ENCODE results near the gene ACTL10. TPM values are rescaled to one million over a fixed set of nuclear protein-coding genes. Genes with fewer than 3 reads are reported as not detected.
A peak's percentile ranks its signal among the peaks of the same experiment; 100 is the strongest.

Gene ACTL10
- total and polyA plus RNA-seq, 2 of the 13 experiments (the other 11 are each of a cell fraction or from before 2014, with no cell fraction given), result not detected

DNA sequence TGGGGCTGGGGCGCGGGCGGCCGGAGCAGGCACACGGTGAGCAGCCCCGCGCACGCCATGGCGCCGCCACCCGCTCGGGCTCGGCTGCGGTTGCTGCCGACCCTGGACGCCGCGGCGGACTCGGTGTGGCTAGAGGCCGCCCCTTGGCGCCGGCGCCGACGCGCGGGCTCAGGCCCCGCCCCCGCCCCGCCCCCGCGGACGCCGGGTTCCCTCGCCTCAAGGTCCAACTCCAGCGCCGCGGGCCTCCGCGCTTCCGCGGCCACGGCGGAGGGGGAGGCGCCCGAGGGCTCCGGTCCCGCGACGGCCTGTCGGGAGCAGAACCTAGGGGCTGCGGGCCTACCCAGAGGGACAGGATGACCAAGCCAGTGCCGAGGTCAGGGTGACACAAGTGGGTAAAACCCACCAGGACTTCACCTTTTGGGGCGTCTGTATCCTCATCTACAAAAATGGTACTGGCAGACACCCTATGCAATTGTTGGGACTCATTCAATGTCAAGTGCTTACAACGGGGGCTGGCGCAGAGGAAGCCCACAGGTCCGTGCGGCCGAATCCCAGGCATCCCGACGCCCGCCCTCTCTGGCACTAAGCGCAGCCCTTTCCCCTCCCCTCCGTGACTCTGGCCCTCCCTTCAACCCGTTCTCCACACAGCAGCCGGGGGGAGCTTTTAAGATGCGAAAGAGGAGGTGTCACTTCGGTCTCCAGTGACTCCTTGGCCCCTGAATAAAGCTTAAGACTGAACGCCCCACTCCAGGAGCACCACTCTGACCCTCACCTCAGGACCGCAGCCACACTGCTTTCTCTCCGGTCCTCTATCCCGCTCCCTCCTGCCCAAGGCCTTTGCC, 7.8 kb downstream of the ACTL10 start, which contains the start of gene NECAB3 (continued):
- peak; percentile 67 for TF ChIP-seq BCL6 (CRISPR knock-in tag; IDR thresholded peaks at IDR 0.05)
- no peak for TF ChIP-seq BCLAF1 (IDR thresholded peaks at IDR 0.05)
- TF ChIP-seq THAP8 (CRISPR knock-in tag; IDR thresholded peaks at IDR 0.05; ENCODE audit: borderline replicate concordance), result no peak
- no peak for TF ChIP-seq MNT (IDR thresholded peaks at IDR 0.05)
- TF ChIP-seq ZNF577 (CRISPR knock-in tag; IDR thresholded peaks at IDR 0.05; ENCODE audit: borderline replicate concordance, low read depth), result no peak
- TF ChIP-seq JUND (CRISPR knock-in tag; IDR thresholded peaks at IDR 0.05), result no peak
- TF ChIP-seq ZHX1 (CRISPR knock-in tag; IDR thresholded peaks at IDR 0.05; ENCODE audit: low read depth), result no peak; the same call in 1 of the 2 replicates
- TF ChIP-seq EP300 (IDR thresholded peaks at IDR 0.05; ENCODE audit: low read depth in 2 of 2, low read length in 2 of 2), result 0 out of 4 replicates have a peak, but pooled peaks of 1 of the 2 experiments have one; percentile 18
- TF ChIP-seq EP300 (CRISPR knock-in tag; IDR thresholded peaks at IDR 0.05; ENCODE audit: borderline replicate concordance), result peak; percentile 41; the same call in 1 of the 2 replicates
- no peak for TF ChIP-seq HNRNPH1 (optimal IDR thresholded peaks at IDR 0.05; ENCODE audit: low read depth, low read length)
- TF ChIP-seq SIN3A (IDR thresholded peaks at IDR 0.05; ENCODE audit: borderline replicate concordance, low read depth, low read length), result peak; percentile 94
- TF ChIP-seq SOX6 (IDR thresholded peaks at IDR 0.05), result no peak
- peak; percentile 71 for TF ChIP-seq SOX6 (CRISPR knock-in tag; IDR thresholded peaks at IDR 0.05)
- TF ChIP-seq SP4 (CRISPR knock-in tag; IDR thresholded peaks at IDR 0.05), result peak; percentile 86
- peak; percentile 92 for TF ChIP-seq NFKB2 (CRISPR knock-in tag; IDR thresholded peaks at IDR 0.05; ENCODE audit: borderline replicate concordance)
- TF ChIP-seq NFE2L1 (CRISPR knock-in tag; IDR thresholded peaks at IDR 0.05; ENCODE audit: borderline replicate concordance), result no peak
- no peak for TF ChIP-seq NFE2 (CRISPR knock-in tag; IDR thresholded peaks at IDR 0.05)
- TF ChIP-seq MZF1 (CRISPR knock-in tag; IDR thresholded peaks at IDR 0.05; ENCODE audit: borderline replicate concordance), result no peak
- TF ChIP-seq ZNF569 (CRISPR knock-in tag; IDR thresholded peaks at IDR 0.05; ENCODE audit: borderline replicate concordance), result no peak; the same call in 1 of the 2 replicates
- TF ChIP-seq ZNF629 (CRISPR knock-in tag; conservative IDR thresholded peaks at IDR 0.05), result 0 out of 2 replicates have a peak, but pooled peaks have one; percentile 24
- TF ChIP-seq CEBPB (IDR thresholded peaks at IDR 0.05; ENCODE audit: borderline replicate concordance, low read depth, low read length), result no peak
- peak; percentile 42; the same call in 1 of the 2 replicates for TF ChIP-seq RCOR2 (CRISPR knock-in tag; IDR thresholded peaks at IDR 0.05)
